ENCODE data around the gene TULP3.
A peak's percentile ranks its signal among the peaks of the same experiment; 100 is the strongest.

Gene TULP3

GRCh38 chr12:2877953-2878732 lies 12.5 kb upstream of the TULP3 start (continued):
- no peak for TF ChIP-seq ZNF561 (tag by site-specific recombination; IDR thresholded peaks at IDR 0.05; ENCODE audit: borderline replicate concordance)
- 0 out of 2 replicates have a peak, but pooled peaks have one; percentile 33 for TF ChIP-seq ZSCAN18 (tag by site-specific recombination; IDR thresholded peaks at IDR 0.05)
- TF ChIP-seq ZBTB17 (tag by site-specific recombination; IDR thresholded peaks at IDR 0.05) = peak; percentile 92
- no peak for TF ChIP-seq ZSCAN16 (tag by site-specific recombination; IDR thresholded peaks at IDR 0.05)
- TF ChIP-seq ZNF510 (tag by site-specific recombination; IDR thresholded peaks at IDR 0.05; ENCODE audit: insufficient replicate concordance) = no peak
- peak; percentile 88 for TF ChIP-seq ZNF580 (tag by site-specific recombination; IDR thresholded peaks at IDR 0.05)
- TF ChIP-seq ZNF280D (tag by site-specific recombination; IDR thresholded peaks at IDR 0.05) = peak; percentile 6; the same call in 1 of the 2 replicates
- peak; percentile 8; the same call in 1 of the 2 replicates for TF ChIP-seq ZNF10 (tag by site-specific recombination; IDR thresholded peaks at IDR 0.05)
- TF ChIP-seq ZNF37A (tag by site-specific recombination; IDR thresholded peaks at IDR 0.05) = no peak
- TF ChIP-seq ZNF16 (tag by site-specific recombination; IDR thresholded peaks at IDR 0.05; ENCODE audit: low read depth) = no peak
- peak; percentile 19; the same call in 1 of the 2 replicates for TF ChIP-seq CTCF (tag by site-specific recombination; IDR thresholded peaks at IDR 0.05)
- TF ChIP-seq KLF1 (tag by site-specific recombination; IDR thresholded peaks at IDR 0.05) = peak; percentile 37; the same call in 1 of the 2 replicates

GRCh38 chr12:2879853-2880252 lies 10.8 kb upstream of the TULP3 start:
- Histone ChIP-seq H3K4me1 (ENCODE audit: control insufficient read depth, insufficient read depth, low read length) (peaks cover 13% of the 10 kb centered on the region), H3K36me3 (ENCODE audit: control insufficient read depth in 2 of 2, insufficient read depth in 1 of 2, low read length in 2 of 2) (peaks cover 16 to 27% of the 10 kb centered on the region in 2 experiments; a peak in 2 of 3 replicates), H3K9me3 (ENCODE audit: control insufficient read depth, insufficient read depth, low read depth, low read length) (no peaks in the 10 kb centered on the region), H3K27ac (ENCODE audit: extremely low read depth, low read depth, low read length) (no peak overlapping the region), H3K4me3 (ENCODE audit: low read depth, low read length) (no peak overlapping the region)
- POLR2A ChIA-PET = interaction anchor here (2.7 kb wide), 1 partner anchor 11 kb away, joined by 7 read pairs; the partner anchor contains the start of gene TULP3
- CTCF ChIA-PET = interaction anchor here (0.6 to 0.7 kb wide), 2 partner anchors 155 to 171 kb away, joined by 3 read pairs; no protein-coding TSS in a partner anchor
- TF ChIP-seq ZNF114 (tag by site-specific recombination; IDR thresholded peaks at IDR 0.05) (no peak), ZNF416 (tag by site-specific recombination; IDR thresholded peaks at IDR 0.05) (no peak), ATF2 (tag by site-specific recombination; IDR thresholded peaks at IDR 0.05; ENCODE audit: low read depth) (no peak), YY1 (tag by site-specific recombination; IDR thresholded peaks at IDR 0.05) (no peak), ZNF26 (tag by site-specific recombination; IDR thresholded peaks at IDR 0.05) (no peak)
